Mesodermal cell (in vitro differentiated cells): ENCODE data around the gene ETS1.

ENCODE experiments used
- H3K27ac ChIP-seq: 2 replicates; pipeline ENCODE4 v1.7.0; 2013; ENCODE audit warnings: mild to moderate bottlenecking, low read depth, low read length, moderate library complexity; ENCODE audit not compliant: severe bottlenecking
- H3K36me3 ChIP-seq: 2 replicates; pipeline ENCODE4 v1.7.1; 2013; ENCODE audit warnings: mild to moderate bottlenecking, low read length, moderate library complexity; ENCODE audit not compliant: control insufficient read depth, insufficient read depth
- H3K4me1 ChIP-seq: one replicate; pipeline ENCODE4 v1.7.1; 2013; ENCODE audit warnings: mild to moderate bottlenecking, low read length; ENCODE audit not compliant: insufficient read depth, control insufficient read depth, poor library complexity, severe bottlenecking
- H3K4me3 ChIP-seq: 2 replicates; pipeline ENCODE4 v1.7.0; 2013; ENCODE audit warnings: low read length, control low read depth, mild to moderate bottlenecking; ENCODE audit not compliant: insufficient read depth, poor library complexity, severe bottlenecking; ENCODE audit errors: extremely low read depth
- H3K9me3 ChIP-seq: 2 replicates; pipeline ENCODE4 v1.7.1; 2013; ENCODE audit warnings: mild to moderate bottlenecking, low read length, moderate library complexity; ENCODE audit not compliant: control insufficient read depth
- WGBS, 2 experiments: methylation state at CpG; one replicate each; pipeline ENCODE4 v1.1.5; 2013; ENCODE audit warnings: missing lambda C conversion rate in 2 of 2; ENCODE audit not compliant: insufficient coverage in 2 of 2; 5-methylcytosine and 5-hydroxymethylcytosine counted together

Gene ETS1

DNA sequence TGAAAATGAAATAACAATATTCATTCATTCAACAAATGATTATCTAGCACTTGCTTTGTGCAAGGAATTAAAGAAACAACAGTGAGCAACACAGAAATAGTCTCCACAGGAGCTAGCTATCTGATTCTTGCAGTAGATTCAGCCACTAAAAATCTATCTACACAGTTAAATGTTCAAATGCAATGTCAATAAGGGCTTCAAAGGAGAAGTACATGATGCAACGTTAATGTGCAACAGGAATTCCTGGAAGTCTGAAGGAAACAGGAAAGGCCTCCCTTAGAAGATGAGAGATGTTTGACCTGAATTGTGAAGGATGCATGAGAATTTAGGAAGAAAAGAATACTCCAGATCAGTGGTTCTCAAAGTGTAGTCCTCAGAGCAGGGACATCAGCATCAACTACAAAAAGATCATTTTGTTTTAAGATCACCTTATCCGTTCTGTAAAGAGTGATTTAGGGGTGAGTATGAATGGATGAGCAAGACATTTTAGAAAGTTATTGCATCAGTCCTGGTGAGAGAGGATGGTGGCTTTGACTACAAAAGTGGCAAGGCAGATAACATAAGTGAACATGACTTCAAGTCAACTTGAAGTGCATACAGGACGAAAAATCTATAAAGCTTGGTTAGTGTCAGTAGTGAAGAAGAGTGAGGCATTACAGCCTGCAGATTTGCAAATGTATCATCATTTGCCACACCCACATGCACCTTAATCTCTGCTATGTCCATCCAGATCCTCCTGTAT, 96.0 kb downstream of the ETS1 start:
- no peak overlapping the region for H3K4me3 ChIP-seq
- no peaks in the 10 kb centered on the region for H3K9me3 ChIP-seq
- peaks cover 15% of the 10 kb centered on the region for H3K4me1 ChIP-seq
- WGBS, 2 experiments, result 100% methylated on average over 1 to 2 of the region's 3 CpGs
- H3K27ac ChIP-seq, result no peak overlapping the region
- peaks cover 73% of the 10 kb centered on the region for H3K36me3 ChIP-seq

- no peaks in the 10 kb centered on the region for H3K9me3 ChIP-seq
- no peak overlapping the region for H3K4me3 ChIP-seq
- peaks cover 86% of the 10 kb centered on the region for H3K36me3 ChIP-seq
- WGBS, 2 experiments, result 71 to 72% methylated on average over 2 of the region's 3 CpGs
- H3K4me1 ChIP-seq, result peaks cover 8% of the 10 kb centered on the region
- no peak overlapping the region for H3K27ac ChIP-seq
Measured at GRCh38 chr11:128490092-128490491, 97.3 kb downstream of the ETS1 start.

- Histone ChIP-seq H3K4me1 (peaks cover 8% of the 10 kb centered on the region), H3K4me3 (no peak overlapping the region), H3K36me3 (peaks cover 92% of the 10 kb centered on the region), H3K9me3 (no peaks in the 10 kb centered on the region), H3K27ac (no peak overlapping the region)
- WGBS, 2 experiments, result 92% methylated on average over 2 of the region's 5 CpGs
Measured at GRCh38 chr11:128488471-128488870, 98.9 kb downstream of the ETS1 start.

GRCh38 chr11:128487978-128488377, 99.4 kb downstream of the ETS1 start:
- Histone ChIP-seq H3K27ac (no peak overlapping the region), H3K4me1 (peaks cover 6% of the 10 kb centered on the region), H3K36me3 (peaks cover 93% of the 10 kb centered on the region), H3K4me3 (no peak overlapping the region), H3K9me3 (no peaks in the 10 kb centered on the region)
- 90 to 95% methylated on average over 3 to 5 of the region's 5 CpGs for WGBS, 2 experiments

DNA sequence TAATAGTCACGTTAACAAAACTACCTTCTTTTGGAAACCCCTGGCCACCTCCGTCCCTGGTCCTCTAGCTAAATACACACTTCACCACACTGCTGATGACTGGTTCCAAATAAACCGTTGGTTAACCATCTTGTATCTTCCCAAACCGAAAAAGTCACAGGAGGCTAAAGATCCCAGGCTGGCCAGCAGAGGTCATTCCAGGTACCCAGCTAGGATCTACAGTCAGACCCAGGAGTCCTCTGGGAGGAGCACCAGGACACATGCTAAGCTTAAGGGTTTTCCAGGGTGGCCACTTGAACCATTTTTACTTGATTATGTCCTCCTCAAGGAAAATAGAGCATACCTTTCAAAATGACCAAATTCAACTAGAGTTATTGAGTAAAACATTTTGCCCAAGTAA, 103.2 kb downstream of the ETS1 start:
- Histone ChIP-seq H3K27ac (no peak overlapping the region), H3K36me3 (peaks cover 97% of the 10 kb centered on the region), H3K4me1 (no peaks in the 10 kb centered on the region), H3K4me3 (no peak overlapping the region), H3K9me3 (no peaks in the 10 kb centered on the region)
- WGBS, 2 experiments, result 87 to 95% methylated on average over 4 of the region's 4 CpGs

DNA sequence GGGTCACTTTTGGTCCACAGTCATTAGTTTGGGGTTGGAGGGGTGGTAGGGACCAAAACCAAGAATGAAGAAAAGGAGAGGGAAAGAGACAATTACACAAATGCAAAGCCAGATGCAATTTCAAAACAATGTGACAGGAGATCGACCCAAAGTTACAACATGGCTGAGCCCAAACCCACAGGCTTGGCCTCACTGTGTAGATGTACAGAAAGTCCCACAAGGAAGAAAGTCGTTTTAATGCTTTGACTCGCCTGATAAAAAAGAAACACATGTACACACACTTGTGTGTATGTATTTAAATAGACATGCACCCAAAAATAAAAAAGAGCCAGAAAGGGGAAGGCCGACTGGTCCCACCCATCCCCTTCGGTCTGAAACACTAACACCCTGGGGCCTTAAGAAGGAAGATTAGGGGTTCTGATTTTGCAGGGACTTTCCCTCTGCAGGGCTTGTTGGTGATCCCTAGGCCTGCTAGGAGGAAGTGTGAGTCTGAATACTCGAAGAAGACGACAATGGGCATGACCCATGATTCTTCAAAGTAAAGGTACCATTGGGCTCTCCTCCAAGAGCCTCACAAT, 104.1 kb downstream of the ETS1 start:
- Histone ChIP-seq H3K4me3 (no peak overlapping the region), H3K36me3 (peaks cover 97% of the 10 kb centered on the region), H3K27ac (no peak overlapping the region), H3K4me1 (no peaks in the 10 kb centered on the region), H3K9me3 (no peaks in the 10 kb centered on the region)
- WGBS, 2 experiments, result 88 to 100% methylated on average over 1 to 2 of the region's 7 CpGs

- H3K27ac ChIP-seq, result no peak overlapping the region
- peaks cover 1% of the 10 kb centered on the region for H3K4me1 ChIP-seq
- 94 to 96% methylated on average over 6 to 8 of the region's 11 CpGs for WGBS, 2 experiments
- H3K4me3 ChIP-seq, result no peak overlapping the region
- no peaks in the 10 kb centered on the region for H3K9me3 ChIP-seq
- peaks cover 94% of the 10 kb centered on the region for H3K36me3 ChIP-seq
Measured at GRCh38 chr11:128482512-128483191, 104.7 kb downstream of the ETS1 start.

GRCh38 chr11:128482092-128482491, 105.3 kb downstream of the ETS1 start:
- H3K27ac ChIP-seq, result no peak overlapping the region
- H3K4me1 ChIP-seq, result peaks cover 7% of the 10 kb centered on the region
- WGBS, 2 experiments, result 100% methylated on average over 1 of the region's 3 CpGs
- no peaks in the 10 kb centered on the region for H3K9me3 ChIP-seq
- H3K4me3 ChIP-seq, result no peak overlapping the region
- H3K36me3 ChIP-seq, result peaks cover 95% of the 10 kb centered on the region

DNA sequence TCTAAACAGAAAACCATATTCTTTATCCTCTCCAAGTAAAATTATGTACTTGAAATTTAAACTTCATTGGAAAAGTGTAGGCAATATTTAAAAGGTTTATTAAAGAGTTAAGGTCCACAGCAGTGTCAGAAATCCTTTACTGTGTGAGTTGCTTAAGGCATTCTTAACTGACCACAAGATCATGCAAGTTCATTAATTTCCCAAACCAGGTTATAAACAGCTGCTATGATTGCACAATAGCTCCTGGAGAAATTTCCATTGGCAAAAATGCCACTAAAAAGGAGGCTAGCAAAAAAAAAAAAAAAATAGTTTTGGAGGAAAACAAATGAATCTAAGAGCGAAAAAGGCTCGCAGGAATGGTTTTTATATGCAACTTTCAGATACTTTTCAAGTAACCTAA, 106.2 kb downstream of the ETS1 start:
- no peak overlapping the region for H3K27ac ChIP-seq
- no peaks in the 10 kb centered on the region for H3K9me3 ChIP-seq
- peaks cover 17% of the 10 kb centered on the region for H3K4me1 ChIP-seq
- H3K4me3 ChIP-seq, result no peak overlapping the region
- H3K36me3 ChIP-seq, result peaks cover 95% of the 10 kb centered on the region
- 100% methylated on average over 2 of the region's 2 CpGs; no CpG with 5 or more reads in 1 of the 2 experiments for WGBS, 2 experiments

- 93 to 95% methylated on average over 4 of the region's 4 CpGs for WGBS, 2 experiments
- H3K4me3 ChIP-seq, result no peak overlapping the region
- peaks cover 20% of the 10 kb centered on the region for H3K4me1 ChIP-seq
- H3K36me3 ChIP-seq, result peaks cover 95% of the 10 kb centered on the region
- H3K27ac ChIP-seq, result no peak overlapping the region
- H3K9me3 ChIP-seq, result no peaks in the 10 kb centered on the region
Measured at GRCh38 chr11:128480665-128481064, 106.7 kb downstream of the ETS1 start.

GRCh38 chr11:128480066-128480465, 107.3 kb downstream of the ETS1 start:
- H3K36me3 ChIP-seq, result peaks cover 90% of the 10 kb centered on the region
- H3K9me3 ChIP-seq, result no peaks in the 10 kb centered on the region
- no peak overlapping the region for H3K27ac ChIP-seq
- peaks cover 25% of the 10 kb centered on the region for H3K4me1 ChIP-seq
- H3K4me3 ChIP-seq, result no peak overlapping the region
- 97% methylated on average over 13 to 14 of the region's 14 CpGs for WGBS, 2 experiments
